Activated CD4-positive, CD25-positive, alpha-beta regulatory T cell treated with anti-CD3 and anti-CD28 coated beads, Interleukin-2, amount 50 U/mL, for 16 hours (primary cell): Measurements from ENCODE around the gene ESRP2.

ENCODE experiments used
- DNase-seq: peaks from one replicate; pipeline ENCODE4 v3.0.0-alpha.2; 2020; ENCODE audit warnings: low read depth, low spot score

The ESRP2 gene

DNA sequence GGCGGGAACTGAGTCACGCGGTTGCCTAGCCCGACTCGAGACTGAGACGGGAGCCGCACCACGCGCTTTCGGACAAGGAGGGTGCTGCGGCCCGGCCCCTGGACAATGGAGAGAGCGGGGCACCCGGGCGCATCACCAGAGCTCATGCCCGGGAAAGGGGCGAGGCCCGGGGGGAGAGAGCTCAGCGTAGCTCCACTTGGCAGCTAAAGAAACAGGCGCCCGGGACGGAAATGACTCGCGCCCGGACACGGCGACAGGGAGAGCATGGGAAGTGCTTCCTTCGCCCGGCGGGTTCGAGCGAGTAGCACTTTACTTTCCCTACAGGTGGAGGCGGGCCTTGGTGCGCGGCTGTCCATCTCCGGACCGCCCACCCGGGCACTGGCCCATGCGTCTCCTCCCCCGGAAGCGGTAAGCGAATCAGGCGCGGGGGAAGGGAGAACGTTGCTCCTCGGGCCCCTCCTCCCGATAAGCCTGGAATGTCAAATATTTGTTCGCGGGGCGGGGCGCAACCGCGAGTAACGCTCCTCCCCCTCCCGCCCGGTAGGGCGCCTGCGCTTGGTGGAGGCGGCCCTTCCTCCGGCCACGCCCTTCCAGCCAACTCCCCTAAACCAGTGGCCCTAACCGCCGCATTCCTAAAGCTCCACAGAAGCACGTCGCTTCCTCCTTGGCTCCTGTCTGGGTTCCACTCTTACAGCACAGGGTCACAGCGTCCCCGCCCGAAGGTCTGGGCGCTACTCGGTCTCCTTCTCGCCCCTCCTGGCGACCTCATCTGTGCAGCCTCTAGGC, 1.5 kb upstream of the ESRP2 start:
- peak; percentile 74 for DNase-seq

DNA sequence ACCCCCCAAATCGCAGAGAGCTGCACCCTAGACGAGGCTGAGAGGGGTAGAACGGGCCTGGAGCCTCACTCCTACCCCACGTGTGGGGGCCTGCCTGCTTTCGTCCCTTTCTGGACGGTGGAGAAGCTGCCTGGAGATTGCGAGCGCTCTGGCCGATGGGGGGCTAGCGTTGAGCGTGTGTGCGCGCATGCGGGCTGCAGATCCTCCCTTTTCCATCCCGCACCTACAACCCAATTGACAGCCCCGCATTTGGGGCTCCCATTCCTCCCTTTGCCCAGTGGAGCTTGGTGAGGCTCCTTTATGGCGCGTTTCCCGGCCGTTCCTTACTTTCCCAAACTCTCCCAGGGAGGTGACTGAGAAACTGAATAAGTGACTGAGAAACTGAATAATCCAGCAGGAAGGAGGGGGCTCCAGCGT, 907 bp upstream of the ESRP2 start:
- no peak for DNase-seq

DNA sequence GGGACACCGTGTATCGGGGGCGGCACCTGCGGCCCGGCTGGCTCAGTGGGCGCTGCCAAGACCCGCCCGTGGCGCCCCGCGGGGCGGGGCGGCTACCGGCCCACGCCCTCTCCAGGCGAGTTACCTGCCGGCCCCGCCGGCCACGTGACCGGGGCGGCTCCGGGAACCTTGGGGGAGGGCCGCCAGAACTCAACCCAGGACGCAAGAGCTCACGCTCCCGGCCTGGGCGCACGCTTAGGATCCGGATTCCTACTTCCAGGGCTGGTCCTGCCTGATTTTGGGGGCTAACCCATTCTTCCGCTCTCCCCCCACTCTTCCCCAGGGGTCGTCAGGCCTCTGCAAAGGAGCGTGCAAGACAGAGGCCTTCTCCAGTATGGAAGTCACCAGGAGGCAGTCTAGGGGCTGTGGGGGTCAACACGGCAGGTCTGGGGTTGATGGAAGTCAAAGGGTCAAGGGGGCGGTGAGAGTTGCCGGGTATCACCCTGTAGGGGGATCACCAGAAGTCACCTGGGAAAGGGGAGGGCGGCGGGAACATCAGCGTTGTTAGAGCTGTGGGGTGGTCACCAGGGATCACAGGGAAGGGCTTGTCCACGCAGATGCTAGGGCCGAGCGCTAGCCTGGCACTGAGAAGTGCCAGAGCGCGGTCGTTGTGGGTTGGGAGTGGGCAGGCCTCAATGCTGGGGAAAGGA, 354 bp upstream of the ESRP2 start:
- DNase-seq: no peak

DNA sequence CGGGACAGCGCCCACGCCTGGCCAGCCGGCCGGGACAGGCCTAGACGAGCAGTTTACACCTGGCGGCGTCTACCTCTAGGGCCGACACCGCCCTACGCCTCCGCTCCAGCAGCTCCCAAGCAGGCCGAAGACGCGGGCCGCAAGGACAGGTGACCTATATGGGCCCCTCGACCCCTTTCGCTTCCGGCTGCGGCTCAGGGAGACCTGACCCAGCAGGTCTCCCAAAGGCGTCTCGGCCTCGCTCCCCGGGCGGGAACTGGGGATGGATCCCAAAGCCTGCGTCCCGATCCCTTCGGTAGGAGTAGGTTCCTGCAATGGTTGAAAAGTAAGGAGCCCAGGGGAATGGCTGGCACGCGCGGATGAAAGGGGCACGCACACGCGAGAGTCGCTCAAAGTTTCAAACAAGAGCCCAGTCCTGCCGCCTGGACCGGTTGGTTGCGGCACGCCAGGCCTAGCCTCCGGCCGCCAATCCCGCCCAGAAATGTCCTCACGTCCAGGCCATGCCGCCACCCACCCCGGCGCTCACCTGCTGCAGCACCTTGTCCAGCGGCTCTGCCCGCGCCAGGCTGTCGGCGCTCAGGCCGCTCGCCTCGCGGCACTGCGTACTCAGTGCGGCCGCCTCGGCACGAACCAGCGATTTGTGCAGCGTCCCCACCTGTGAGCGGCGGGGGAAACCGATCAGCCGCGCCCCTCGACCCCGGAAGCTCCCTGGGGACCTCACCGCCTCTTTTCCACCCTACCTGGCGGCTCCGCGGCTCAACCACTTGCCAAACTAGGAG, 630 bp downstream of the ESRP2 start:
- no peak for DNase-seq

DNA sequence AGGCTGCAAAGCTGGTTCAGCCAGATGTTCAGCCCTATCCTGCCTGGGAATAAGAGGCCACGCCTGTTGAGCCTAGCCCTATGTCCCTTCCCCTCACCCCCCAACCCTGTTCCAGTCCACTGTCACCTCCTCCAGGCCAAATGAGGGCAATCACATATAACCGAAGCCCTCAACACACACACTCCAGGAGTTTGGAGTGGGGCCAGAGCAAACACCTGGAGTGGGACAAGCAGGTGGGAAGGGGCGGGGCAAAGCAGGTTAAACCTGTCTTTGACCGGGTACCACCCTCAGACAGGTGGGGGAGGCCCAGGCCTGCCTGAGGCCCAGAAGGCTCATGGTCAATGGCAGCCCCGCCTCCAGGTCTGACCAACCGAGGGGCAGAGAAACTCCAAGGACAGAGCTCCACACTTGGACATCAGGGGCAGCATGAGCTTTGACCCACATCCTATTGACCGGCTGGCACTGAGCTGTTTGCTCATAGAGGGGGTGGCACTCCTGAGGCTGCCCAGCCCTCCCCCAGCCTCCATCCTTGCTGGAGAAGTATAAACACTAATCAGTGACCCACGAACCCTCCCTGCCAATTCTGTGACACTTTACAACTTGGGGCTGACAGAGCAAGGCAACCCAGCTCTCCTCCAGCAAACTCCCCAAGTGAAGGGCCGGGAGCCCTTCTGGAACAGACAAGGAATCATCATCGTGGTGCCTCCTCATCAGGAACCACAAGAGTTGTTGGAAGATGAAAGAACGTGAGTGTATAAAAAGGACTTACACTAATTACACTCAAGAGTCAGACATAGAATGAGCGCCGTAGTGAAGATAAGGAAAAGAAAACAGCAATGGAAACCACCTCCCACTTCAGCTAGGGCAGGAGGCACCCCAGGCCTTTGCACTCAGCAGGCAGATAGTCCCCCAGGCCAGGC, 1.5 kb downstream of the ESRP2 start:
- DNase-seq: no peak

DNA sequence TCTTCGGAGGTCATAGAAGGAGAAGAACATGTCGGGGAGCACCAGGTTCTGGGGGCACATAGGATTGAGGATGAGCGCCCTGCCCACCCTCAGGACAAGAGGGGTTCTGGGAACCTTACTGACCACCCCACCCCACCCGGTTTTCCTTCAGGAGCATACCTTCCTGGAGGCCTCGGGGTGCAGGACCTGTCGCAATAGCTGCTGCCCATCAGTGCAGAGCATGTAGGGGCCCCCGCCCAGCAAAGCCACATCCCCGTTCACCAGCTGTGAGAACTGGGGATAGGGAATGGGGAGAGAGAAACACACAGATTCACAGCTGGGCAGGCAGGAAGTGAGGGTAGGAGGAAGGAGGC, 2.1 kb downstream of the ESRP2 start:
- no peak for DNase-seq

GRCh38 chr16:68233085-68233834, 2.7 kb downstream of the ESRP2 start:
- no peak for DNase-seq

DNA sequence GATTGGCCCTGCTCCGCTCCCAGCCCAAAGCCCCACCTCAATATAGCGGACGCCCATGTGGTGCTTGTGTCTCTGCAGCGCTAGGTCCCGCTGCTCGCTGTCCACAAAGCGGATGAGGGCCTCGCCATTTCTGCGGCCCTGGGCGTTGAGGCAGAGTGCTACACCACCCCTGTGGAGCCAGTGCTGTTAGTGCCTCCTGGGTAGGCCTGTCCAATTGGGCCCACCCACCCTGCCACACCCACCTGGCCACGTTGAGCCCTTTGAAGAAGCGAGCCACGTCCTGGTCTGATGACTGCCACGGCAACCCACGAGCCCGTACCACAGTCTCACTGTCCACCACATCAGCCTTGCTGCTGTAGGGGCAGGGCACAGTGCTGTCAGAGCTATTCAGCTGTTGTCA, 3.6 kb downstream of the ESRP2 start:
- DNase-seq: no peak

DNA sequence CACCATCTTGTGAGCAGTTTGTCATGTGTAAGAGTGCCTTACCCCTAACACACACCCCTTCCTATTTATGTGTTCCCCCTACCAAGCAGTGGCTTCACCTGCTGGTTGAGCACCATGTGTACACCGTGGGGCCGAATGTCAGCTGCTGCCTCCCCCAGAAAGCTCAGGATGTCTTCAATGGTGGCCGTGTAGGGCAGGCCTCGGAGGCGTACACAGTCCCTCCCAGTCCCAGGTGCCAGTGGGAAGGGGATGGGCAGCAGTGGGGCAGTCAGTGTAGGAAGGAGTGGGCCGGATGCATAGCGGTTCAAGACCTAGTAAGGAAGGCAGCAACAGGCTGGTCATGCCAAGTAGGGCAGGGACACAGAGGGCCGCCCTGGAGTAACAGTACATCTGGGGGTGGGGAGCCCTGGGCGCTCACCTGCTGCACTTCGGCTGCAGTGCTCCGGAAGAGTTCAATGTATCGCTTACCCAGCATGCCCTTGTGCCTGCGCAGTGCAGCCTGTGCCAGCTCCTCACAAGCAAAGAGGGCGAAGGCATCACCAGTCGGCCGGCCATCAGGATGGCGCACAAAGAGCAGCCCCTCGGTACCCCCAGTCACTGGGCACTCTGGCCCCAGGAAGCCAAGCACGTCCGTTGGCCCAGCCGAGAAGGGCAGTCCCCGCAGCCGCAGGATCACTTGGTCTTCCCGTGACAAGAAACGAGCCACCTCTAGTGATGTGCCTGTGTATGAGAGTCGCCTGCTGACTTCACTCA, 4.4 kb downstream of the ESRP2 start:
- DNase-seq: no peak

GRCh38 chr16:68230956-68231355, 5.0 kb downstream of the ESRP2 start:
- DNase-seq: no peak

DNA sequence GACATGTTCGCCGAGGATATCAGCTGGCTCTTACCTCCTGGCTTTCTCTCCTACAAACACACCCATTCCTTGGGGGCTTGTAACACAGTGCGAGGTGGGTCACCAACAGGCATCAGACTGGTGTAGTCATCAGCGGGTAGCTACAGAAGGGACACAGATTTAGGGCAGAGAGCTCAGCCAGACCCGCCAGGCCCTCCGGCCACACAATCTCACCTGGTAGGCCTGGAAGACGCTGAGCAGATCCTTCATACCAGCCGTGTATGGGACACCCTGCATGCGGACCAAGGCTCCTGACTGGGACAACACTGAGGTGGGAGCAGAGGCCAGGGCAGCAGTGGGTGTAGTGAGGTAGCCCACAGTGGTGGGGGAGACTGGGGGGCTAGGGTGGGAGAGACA, 5.8 kb downstream of the ESRP2 start:
- DNase-seq: no peak

DNA sequence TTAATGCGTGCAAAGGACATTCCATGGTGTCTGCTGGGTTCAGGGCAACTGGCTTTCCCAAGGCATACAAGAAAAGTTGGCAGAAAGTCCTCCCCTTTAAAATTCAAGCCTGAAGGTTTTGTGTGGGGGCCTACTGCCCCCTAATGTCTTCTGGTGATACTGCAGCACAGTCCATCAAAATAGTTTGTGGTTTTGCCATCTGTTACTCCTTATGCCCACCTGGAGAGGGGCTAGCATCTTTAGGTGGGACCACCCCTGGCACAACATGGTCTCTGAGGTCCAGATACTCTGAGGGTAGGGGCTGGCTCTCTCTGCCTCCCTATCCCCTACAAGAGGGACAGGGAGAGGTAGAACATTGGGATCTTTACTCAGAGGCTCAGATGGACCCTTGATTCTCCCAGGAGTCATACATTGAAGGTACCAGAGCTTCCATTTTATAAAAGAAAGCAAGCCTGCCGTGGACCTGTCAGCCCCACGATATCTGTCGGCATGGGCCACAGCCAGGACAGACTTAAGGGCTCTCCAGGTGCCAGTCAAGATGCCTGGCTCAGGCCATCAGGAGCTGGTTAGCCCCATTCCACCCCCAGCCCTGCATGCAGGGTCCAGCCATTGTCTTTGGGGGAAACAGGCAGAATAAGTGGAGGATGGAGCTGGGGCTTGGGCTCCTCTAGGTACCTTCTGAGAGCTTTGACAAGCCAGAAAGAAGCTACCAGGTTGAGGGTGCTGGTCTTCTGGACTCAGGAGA, 6.3 kb downstream of the ESRP2 start:
- DNase-seq: peak; percentile 16

DNA sequence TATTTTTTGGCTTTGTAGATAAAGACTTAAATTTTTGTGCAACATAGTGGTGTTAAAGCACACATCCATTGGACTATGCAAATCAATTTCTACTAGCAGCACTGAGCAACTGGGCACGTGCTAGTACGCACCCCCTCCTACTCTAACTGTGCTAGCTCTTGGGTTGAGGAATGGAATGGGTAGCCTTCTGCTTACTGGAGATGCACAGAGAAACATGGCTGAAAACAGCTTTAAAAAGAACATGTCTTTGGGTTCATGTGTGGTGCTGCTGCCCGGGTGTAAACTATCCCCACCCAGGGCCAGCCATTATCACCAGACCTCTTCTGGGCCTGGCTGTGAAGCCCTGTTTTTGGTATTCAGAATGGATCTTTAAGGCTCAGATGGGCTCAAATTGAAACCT, 7.3 kb downstream of the ESRP2 start:
- no peak for DNase-seq

- DNase-seq: no peak
Observed at GRCh38 chr16:68227850-68228553, 7.9 kb downstream of the ESRP2 start.

DNA sequence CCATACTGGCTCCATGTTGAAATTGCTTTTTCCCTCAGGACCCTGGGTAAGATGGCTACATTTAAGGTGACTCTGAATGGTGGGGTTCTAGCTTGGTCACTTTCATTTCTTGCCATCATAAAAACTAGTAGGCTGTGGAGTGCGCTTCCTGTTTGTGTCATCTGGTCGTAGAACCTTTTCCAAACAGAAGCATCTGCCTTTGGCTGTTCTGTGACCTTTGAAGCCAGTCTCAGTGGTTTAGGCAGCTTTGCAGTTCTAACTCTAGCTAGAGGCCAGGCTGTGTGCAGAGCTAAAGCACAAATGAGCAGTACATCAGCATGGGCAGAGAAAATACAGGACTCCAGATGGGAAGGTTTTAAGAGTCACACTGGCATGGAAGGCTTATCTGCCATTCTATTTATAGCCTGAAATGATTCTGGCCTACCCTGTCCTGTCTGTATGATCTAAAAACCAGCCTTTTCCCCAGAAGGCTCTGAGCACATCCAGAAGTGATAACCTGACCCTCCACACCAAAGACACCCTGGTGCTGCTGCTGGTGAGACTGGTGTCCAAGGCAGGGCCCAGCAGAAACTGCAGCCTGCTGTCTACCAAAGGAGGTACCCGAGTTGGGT, 8.6 kb downstream of the ESRP2 start:
- DNase-seq: no peak

GRCh38 chr16:68226116-68226515, 9.8 kb downstream of the ESRP2 start:
- no peak for DNase-seq

GRCh38 chr16:68223072-68223471, 12.9 kb downstream of the ESRP2 start:
- DNase-seq: no peak

DNA sequence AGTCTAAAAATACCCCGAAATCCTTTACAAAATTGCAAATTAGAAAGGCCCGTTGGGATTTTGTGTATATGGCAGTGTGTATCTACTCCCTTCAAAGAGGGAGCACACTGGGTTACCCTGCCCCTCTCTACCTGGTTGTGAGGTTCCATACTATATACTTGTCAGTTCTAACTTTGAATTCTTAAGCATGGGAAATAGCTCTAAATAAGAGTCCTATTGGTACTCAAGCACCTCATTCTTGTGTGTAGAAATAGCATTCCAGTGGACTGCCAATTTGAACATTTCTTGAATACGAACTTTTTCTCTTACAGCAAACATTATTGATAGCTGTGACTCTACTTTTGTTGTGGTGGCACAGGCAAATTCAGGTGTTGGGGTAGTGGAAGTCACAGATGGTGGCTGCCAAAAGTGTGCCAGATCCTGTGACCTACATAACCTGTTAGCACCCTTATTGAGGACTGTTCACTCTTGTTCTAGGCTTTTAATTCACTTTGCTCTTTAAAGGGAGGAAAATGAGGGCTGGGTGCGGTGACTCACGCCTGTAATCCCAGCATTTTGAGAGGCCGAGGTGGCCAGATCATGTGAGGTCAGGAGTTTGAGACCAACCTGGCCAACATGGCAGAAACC, 16.1 kb downstream of the ESRP2 start:
- DNase-seq: no peak
